ENCODE results near the gene SEM1. TPM values are rescaled to one million over a fixed set of nuclear protein-coding genes. Genes with fewer than 3 reads are reported as not detected.

SEM1 gene
- polyA plus RNA-seq, 1 donor from 2014 or later = 49.2 TPM

GRCh38 chr7:96747418-96747940 is 37.8 kb upstream of the SEM1 start:
- no peak for TF ChIP-seq EZH2 (IDR thresholded peaks at IDR 0.05; ENCODE audit: borderline replicate concordance, insufficient read depth, low read length, poor library complexity, severe bottlenecking)
- TF ChIP-seq REST (IDR thresholded peaks at IDR 0.05; ENCODE audit: borderline replicate concordance) = no peak
- no peak for TF ChIP-seq SMC3 (conservative IDR thresholded peaks at IDR 0.05; ENCODE audit: poor library complexity)
- no peak for TF ChIP-seq TAF1 (IDR thresholded peaks at IDR 0.05; ENCODE audit: low read depth)
- TF ChIP-seq RAD21 (conservative IDR thresholded peaks at IDR 0.05) = no peak
- no peak for TF ChIP-seq MXI1 (conservative IDR thresholded peaks at IDR 0.05; ENCODE audit: poor library complexity, severe bottlenecking)
- no peak for TF ChIP-seq EP300 (conservative IDR thresholded peaks at IDR 0.05; ENCODE audit: poor library complexity, severe bottlenecking)
- no peak for TF ChIP-seq CTCF (IDR thresholded peaks at IDR 0.05; ENCODE audit: poor library complexity, severe bottlenecking)
- TF ChIP-seq POLR2AphosphoS5 (IDR thresholded peaks at IDR 0.05) = no peak
- H3K27me3 ChIP-seq (ENCODE audit: insufficient read depth, low read depth, low read length) = no peaks in the 10 kb centered on the region

GRCh38 chr7:96740130-96740529 is 30.5 kb upstream of the SEM1 start:
- no peaks in the 10 kb centered on the region for H3K27me3 ChIP-seq (ENCODE audit: insufficient read depth, low read depth, low read length)
- H3K9me2 ChIP-seq (ENCODE audit: insufficient read depth, low read length) = no peaks in the 10 kb centered on the region
- peak overlapping the region; percentile 77 for H3K27ac ChIP-seq (ENCODE audit: low read length)
- no peak overlapping the region for H3K4me3 ChIP-seq (ENCODE audit: low read length)
- no peaks in the 10 kb centered on the region for H4K20me1 ChIP-seq (ENCODE audit: insufficient read depth)
- TF ChIP-seq EZH2 (IDR thresholded peaks at IDR 0.05; ENCODE audit: borderline replicate concordance, insufficient read depth, low read length, poor library complexity, severe bottlenecking) (no peak), REST (IDR thresholded peaks at IDR 0.05; ENCODE audit: borderline replicate concordance) (no peak), SMC3 (conservative IDR thresholded peaks at IDR 0.05; ENCODE audit: poor library complexity) (no peak), CTCF (IDR thresholded peaks at IDR 0.05; ENCODE audit: poor library complexity, severe bottlenecking) (no peak), MXI1 (conservative IDR thresholded peaks at IDR 0.05; ENCODE audit: poor library complexity, severe bottlenecking) (no peak), POLR2AphosphoS5 (IDR thresholded peaks at IDR 0.05) (no peak), EP300 (conservative IDR thresholded peaks at IDR 0.05; ENCODE audit: poor library complexity, severe bottlenecking) (no peak), TAF1 (IDR thresholded peaks at IDR 0.05; ENCODE audit: low read depth) (no peak), RAD21 (conservative IDR thresholded peaks at IDR 0.05) (no peak)
- H2AFZ ChIP-seq (ENCODE audit: low read depth, low read length) = no peak overlapping the region
- peak overlapping the region; percentile 32 for H3K9ac ChIP-seq (ENCODE audit: low read length)
- H3K4me2 ChIP-seq (ENCODE audit: low read length) = no peak overlapping the region
- no peaks in the 10 kb centered on the region for H3K36me3 ChIP-seq (ENCODE audit: insufficient read depth, low read length)
- H3K9me3 ChIP-seq (ENCODE audit: low read length) = no peaks in the 10 kb centered on the region
- no peaks in the 10 kb centered on the region for H3F3A ChIP-seq (ENCODE audit: insufficient read depth, low read length, poor library complexity, severe bottlenecking)
- H3K79me2 ChIP-seq (replicated peaks; ENCODE audit: insufficient read depth, low read length) = no peaks in the 10 kb centered on the region

More at GRCh38 chr7:96747418-96747940, 37.8 kb upstream of the SEM1 start:
- Histone ChIP-seq H2AFZ (ENCODE audit: low read depth, low read length) (no peak overlapping the region), H3K36me3 (ENCODE audit: insufficient read depth, low read length) (no peaks in the 10 kb centered on the region), H3K9ac (ENCODE audit: low read length) (no peak overlapping the region), H3K4me3 (ENCODE audit: low read length) (no peak overlapping the region), H3F3A (ENCODE audit: insufficient read depth, low read length, poor library complexity, severe bottlenecking) (no peaks in the 10 kb centered on the region), H3K9me2 (ENCODE audit: insufficient read depth, low read length) (no peaks in the 10 kb centered on the region), H4K20me1 (ENCODE audit: insufficient read depth) (no peaks in the 10 kb centered on the region), H3K27ac (ENCODE audit: low read length) (no peak overlapping the region), H3K79me2 (replicated peaks; ENCODE audit: insufficient read depth, low read length) (no peaks in the 10 kb centered on the region), H3K9me3 (ENCODE audit: low read length) (no peaks in the 10 kb centered on the region), H3K4me2 (ENCODE audit: low read length) (no peak overlapping the region)

Data from neural cell (in vitro differentiated cells).